T-helper 1 cell (primary cell): ENCODE results near the gene TOMM7.
"Not testable (repeated sequence)": the region's sequence is repeated elsewhere in the genome, so short reads cannot be mapped to it uniquely, and the experiment has no call there.

ENCODE experiments used
- DNase-seq, 5 donors: peaks; one replicate each; pipeline ENCODE4 v3.0.0-alpha.2; 2012 to 2020

TOMM7 gene

DNA sequence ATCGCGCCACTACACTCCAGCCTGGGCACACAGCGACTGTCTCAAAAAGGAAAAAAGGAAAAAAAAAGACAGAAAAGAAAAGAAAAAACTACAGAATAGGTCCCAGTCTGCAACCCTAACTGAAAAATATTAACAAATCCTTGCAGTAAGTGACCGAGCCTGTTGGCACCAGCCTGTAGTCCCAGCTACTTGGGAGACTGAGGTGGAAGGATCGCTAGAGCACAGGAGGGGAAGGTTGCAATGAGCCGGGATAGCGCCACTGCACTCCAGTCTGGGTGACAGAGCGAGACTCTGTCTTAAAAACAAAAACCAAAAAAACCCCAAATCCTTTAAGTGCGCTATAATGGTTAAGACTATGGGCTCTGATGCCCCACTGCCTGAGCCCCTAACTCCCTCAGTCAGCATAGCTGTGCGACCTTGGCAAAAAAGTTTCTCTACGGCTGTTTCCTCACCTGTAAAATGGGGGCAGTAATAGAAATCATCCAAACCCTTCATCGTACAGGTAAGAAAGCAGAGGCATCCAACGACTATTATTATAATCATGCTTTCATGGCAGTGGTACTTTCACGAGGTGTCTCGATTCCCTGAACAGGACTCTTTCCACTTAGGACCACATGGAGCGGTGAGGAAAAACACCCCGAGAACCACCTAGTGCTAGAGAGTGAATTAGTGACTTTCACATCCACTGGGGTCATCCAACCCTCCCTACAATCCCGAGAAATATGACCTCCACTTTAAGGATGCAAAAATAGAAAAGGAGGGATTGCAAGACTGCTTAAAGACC is 755 bp downstream of the TOMM7 start:
- DNase-seq = no peak

DNA sequence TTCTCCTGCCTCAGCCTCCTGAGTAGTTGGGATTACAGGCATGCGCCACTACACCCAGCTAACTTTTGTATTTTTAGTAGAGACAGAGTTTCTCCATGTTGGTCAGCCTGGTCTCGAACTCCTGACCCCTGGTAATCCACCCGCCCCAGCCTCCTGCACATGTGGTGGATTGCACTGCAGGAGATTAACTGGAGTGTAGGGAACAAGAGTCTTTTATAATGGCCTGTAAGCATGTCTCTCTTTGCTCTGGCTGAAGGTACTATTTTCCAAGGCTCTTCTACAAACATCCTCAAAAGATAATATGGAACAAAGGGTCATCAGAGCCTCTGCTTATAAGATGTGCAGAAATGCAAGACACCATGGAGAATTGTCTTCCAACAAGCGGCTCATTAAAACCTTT is 3.2 kb downstream of the TOMM7 start:
- no peak for DNase-seq

DNA sequence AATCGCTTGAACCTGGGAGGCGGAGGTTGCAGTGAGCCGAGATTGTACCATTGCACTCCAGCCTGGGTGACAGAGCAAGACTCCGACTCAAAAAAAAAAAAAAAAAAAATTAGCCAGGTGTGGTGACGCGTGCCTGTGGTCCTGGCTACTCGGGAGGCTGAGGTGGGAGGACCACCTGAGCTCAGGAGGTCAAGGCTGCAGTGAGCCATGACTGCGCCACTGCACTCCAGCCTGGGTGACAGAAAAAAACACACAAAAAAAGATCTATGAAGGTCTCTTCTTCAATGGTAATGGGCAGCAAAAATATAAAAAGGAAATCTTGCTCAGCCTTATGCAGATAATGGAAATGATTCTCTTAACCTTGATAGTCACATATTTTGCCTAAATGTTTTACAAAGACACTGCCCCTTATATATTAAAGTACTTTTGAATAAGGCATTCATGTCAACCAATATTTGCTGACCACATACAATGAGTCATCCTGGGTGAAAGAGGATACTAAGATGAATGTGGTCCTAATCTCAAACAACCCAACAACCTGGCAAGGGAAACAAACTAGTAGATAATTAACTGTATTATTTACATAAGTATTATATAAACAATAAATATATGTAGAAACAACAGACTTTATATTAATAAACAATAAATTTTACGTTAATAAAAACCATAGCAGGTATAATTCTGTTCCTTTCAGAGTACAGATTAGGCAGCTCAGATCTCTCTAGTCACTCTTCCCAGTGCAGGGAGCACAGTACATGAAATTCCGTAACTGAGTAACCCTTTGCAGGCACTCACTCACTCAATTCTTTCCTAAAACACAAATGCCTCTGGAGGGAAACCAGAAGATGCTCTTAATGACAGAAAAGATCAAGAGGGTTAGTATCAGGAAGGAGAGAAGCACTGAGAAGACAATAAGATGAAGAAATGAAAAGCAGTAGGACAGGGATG is 8.1 kb downstream of the TOMM7 start:
- no peak for DNase-seq

DNA sequence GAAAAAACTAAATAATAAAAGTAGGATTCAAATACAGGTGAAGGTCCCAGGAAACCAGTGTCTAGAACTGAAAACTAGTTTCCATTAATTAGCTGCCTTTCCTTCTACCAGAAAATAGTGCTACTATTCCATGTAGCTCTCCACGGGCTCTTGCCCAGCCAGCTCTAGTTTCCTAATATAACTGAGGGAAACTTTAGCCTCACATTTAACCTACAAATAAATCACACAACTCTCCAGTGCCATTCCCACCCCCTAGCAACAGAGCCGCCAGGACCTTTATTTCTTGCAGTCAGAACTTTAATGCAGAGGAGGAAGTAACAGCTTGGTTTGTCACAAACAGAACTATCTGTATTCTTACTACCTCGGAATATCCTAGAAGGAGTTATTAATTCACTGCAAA is 10.3 kb downstream of the TOMM7 start:
- no peak for DNase-seq

DNA sequence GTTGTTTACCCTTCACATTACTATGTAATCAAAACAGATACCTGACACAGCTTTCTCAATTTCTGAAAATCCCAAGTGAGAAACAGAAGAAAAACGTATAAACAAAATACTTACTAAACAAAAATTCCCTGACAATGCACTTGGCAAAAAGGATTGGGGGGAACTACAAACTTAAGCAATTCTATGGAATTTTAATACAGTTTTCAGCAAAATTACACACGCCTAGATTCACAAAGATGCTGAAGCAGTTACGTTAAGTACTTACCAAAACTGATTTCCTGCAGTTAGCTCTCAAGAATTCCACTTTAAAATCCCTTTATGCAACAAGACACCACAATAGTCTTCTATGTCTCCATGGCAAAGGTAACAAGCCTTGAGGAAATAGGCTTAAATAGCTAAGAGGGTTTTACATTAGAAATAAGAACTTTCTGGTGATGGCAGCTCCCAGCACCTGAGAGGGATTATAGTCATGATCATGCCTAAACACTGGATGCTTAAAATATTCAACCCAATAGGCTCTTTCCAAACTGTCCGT is 10.8 kb downstream of the TOMM7 start:
- no peak for DNase-seq

DNA sequence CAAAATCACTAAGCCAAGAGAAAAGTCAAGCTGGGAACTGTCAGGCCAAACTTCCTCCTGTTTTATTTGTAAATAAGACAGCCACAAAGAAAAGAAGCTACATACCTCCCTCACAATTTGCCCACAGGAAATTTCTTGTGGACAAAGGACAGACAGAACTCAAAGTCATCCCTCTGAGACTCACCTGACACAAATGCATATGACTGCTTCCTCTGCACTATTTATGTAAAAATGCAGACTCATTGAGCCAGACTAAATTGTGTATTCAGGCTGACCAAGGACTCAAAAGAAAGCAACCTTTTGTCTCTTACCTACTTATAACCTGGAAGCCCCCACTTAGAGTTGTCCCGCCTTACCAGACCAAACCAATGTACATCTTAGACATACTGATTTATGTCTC is 11.8 kb downstream of the TOMM7 start:
- DNase-seq = no peak

DNA sequence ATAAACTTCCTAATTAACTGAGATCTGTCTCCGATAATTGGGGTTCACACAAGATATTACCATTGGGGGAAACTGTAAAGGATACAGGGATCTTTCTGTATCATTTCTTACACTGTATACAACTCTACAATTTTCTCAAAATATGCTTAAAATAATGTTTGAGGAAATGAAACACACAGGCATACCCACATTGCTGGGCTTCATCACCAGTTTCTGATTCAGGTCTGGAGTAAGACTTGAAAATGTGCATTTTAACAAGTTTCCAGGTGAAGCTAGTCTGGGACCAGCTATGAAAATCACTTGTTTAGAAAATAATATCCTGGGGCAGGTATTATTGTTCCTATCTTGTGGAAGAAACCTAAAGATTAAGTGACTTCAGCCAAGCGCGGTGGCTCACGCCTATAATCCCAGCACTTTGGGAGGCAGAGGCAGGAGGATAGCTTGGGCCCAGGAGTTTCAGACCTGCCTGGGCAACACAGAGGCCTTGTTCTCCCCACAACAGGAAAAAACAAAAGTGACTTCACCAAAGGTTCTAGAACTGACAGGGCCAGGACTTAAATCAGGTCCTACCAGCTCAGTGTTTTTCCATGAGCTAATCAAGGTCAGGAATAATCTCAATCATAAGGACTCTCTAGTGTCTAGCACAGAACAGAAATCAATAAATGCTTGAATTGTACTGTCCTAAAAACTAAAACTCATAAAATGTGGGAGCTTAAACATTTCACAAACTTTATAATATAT is 12.6 kb downstream of the TOMM7 start:
- DNase-seq = no peak

DNA sequence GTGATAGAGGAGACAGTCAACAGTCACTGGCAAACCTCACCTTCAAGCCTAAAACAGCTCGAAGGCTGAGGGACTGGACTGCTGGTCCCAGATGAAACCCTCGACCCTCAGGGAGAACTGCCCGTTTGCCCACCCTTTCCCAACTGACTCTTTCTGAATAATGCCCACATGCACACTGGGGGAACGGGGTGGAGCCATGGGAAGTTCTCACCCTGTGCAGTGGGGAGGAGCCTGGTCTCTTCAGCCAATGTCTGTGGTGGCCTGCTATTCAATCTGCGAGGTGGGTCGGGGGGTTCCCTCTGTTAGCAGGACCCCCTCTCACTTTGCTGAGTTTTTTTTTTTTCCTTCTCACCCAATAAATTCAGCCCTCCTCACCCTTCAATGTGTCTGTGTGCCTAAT is 14.5 kb downstream of the TOMM7 start:
- no peak for DNase-seq

DNA sequence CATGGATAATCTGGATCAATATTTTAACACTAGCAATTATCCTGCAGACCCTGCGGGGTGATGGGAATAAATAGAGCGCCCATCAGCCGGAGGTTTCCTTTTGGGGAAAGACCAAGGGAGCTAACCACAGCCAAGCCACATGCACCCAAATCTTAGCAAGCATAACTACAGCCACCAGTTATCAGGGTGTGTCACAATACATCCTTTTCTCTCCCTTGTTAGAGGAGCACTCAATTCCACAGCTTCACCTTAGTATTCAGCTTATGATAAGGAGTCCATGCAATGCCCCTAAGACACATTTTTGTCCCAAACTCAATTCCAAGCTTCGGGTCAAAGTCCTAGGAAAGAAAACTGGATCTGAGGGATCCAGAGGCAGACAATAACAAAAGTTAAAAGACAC is 15.9 kb downstream of the TOMM7 start:
- no peak for DNase-seq

DNA sequence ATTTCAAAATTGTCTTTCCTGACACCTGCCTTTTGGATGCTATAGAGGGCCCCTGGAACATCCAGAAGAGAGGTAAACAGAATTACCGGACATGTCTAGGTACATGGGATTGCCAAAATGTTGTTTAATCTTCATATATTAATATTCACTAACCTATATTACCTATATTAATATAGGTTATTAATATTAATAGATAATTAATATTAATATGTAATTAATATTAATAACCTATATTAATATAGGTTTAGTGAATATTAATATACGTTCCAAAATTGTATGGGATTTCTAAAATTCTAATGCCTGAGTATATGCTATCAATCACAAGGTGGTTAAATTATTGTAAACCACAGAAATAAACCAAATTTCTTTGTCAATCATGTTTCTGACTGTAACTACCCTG is 17.4 kb downstream of the TOMM7 start:
- no peak for DNase-seq

DNA sequence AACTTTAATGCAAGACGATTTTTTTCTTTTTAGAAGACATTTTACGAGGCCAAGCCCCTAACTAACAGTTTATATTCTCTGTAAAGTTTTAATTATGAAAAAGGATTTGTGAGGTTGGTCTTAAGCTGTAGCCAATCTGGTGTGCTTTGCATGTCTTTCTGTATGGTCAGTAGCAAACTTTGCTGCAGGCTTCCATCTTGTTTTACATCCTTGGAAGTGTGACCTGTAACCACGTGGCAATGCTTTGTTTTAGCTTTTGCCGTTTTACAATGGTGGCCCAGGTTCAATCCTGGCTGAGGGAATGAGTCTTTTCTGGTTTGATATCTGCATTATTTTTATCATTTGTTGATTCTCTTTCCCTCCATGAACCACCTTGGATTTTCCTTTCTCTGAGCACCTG is 19.8 kb downstream of the TOMM7 start:
- DNase-seq = not testable (repeated sequence)

DNA sequence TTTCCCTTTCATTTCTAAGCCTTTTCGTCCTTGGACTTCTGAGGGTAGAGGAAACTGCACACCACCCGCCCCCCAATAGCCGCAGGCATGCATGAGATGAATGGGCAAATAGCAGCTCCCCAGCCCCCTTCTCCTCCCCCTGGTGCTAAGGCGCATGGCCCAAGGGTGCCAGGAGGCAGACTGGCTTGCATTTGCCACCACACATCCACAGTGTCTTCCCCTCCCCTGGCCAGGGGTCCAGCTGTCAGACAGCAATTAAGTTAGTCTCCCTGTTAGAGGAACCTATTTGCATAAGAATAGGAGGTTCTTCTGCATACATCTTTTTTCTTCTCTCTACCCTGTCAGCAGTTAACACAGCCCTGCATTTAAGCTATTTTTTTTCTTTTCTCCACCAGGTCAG is 20.2 kb downstream of the TOMM7 start:
- no peak for DNase-seq

DNA sequence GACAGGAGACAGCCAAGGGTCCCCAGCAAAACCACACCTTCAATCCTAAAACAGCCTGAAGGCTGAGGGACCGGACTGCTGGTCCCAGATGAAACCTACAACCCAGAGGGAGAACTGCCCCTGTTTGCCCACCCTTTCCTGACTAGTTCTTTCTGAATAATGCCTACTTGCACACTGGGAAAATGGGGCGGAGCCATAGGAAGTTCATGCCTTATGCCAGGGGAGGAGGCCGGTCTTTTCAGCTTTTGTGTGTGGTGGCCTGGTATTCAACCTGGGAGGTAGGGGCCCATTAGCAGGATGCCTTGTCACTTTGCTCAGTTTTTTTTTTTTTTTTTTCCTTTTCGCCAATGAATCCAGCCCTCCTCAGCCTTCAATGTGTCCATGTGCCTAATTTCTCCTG is 20.7 kb downstream of the TOMM7 start:
- no peak for DNase-seq

DNA sequence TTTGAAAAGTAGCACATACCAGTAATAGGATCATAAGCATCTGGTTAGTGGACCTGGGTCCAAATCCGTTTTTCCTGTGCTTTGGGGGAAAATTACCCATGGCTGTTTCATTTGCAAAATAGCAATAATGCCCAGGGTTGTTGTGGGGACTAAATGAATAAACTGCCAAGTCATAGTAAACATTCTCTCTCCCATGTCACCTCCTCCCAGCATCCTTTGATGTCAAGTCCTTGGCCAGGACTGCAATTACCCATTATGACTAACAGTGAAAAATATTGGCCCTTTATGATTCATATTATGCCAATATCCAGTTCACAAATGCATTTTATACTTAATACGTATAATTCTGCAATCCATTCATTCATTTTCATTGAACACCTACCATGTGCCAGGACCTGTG is 23.0 kb downstream of the TOMM7 start:
- DNase-seq = no peak

DNA sequence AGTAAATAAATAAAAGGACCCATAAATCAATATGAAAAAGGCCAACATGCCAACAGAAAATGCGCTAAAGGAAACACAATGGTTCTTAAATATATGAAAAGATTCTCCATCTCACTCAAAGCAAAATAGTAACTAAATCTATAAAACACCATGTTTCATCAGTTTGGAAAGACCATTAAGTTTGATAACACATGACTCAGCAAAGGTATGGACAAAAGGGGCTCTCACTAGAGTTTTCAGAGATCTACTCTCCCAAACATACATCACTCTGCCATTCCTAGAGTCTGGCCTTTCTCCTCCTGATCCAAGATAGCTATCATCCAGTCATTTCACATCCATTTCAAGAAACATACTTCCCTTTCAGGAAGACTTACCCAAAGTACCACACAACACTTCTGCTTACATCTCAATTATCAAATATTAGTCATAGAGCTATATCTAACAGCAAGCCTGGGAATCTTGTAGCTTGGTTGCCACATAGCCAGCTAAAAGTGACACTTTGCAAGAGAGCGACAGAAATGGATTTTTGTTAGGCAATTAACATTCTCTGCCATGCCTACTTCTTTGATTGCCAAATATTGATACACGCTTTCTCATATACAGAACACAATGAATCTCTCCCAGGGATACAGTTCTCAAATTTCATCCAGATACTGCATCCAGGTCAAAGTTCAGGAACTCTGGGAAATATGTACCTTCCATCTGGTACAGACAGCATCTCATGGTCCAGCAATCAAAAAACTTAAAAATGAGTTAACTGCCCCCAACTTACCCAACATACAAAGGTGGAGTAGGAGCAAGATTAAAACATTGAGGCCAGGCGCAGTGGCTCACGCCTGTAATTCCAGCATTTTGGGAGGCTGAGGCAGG is 28.8 kb downstream of the TOMM7 start:
- DNase-seq = no peak

DNA sequence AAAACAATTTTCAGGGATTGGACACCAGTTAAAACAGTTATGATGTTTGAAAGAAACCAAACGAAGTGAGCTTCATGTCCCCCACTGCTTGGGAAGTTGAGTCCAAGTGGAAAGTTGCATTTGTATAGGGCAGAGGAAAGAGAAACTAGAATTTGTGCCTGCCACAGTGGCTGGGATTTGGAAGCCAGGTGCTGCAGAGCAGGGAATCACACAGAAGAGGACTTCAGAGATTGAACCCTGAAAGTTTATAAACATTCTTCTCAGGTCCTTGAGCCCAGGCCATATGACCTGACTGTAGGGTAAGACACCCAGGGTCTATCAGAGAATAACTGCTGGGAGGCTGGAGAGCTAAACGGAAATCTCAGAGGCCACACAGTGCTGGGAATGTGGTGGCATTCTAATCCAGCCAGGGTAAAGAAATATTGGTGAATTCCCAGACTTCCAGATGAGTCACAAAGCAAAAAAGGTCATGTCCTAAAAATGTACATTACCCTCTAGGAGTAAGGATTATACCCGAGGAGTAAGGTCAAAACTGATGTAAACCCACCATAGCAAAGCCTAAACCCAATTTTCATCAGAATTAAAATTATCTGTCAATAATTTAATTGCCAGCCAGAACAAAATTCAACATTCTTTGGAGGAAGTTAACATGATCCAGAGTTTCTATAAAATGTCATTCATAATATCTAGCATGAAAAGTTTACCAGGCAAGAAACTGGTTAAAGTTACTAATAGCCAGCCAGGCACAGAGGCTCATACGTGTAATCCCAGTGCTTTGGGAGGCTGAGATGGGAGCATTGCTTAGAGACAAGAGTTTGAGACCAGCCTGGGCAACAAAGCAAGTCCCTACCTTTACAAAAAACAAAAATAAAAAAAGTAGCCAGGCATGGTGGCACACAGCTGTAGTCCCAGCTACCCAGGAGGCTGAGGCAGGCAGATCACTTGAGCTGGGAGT is 31.2 kb downstream of the TOMM7 start:
- no peak for DNase-seq

DNA sequence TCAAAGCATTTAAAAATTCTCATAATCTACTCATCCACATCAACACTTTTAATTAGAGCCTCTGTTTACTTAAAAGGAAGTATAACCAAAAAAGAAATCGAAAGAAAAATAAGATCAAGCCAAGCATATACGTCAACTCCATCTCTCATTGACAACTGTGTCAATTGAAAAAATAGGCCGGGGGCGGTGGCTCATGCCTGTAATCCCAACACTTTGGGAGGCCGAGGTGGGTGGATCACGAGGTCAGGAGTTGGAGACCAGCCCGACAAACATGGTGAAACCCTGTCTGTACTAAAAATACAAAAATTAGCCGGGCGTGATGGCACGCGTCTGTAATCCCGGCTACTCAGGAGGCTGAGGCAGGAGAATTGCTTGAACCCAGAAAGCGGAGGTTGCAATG is 32.0 kb downstream of the TOMM7 start:
- DNase-seq = not testable (repeated sequence)

DNA sequence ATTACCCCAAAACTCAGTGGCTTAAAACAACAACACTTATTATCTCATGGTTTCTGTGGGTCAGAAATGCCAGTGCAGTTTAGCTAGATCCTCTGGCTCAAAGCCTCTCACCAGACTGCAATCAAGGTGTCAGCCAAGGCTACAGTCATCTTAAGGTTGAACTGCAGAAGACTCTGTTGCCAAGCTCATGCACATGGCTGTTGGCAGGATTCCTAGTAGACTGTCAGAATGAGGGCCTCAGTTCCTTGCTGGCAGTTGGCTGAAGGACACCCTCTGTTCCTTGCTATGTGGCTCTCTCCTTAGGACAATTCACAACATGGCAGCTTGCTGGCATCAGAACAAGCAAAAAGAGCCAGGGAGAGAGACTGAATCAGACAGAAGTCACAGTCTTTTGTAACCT is 34.7 kb downstream of the TOMM7 start:
- no peak for DNase-seq

DNA sequence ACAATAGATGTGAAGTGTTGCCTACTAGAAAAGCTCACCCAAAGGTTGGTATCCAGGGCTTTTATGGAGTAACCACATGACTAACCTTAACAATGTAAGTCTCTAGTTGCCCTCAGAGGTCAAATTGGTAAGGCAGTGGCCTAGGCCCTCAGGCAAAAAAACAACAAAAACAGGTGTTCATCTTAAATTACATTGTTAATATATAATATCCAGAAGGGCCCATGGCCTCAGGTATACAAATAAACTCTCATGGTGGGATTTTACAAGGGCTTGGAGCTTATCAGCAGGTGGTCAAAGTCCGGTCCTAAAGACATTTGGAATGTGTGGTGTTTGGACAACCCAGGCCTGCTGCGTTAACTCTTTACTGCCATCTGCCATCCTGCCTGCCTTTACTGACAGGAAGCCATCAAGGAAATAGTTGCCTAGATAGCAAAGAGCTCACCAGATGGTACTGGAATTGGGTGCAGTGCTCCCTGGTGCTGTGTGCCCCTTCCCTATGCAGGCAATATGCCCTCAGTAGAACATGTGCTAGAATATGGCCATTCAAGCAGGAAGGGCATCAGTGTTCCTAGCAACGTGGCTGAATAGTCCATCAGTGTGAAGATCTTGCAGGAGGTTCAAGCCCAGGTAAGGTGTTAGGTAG is 36.2 kb downstream of the TOMM7 start:
- DNase-seq = no peak

DNA sequence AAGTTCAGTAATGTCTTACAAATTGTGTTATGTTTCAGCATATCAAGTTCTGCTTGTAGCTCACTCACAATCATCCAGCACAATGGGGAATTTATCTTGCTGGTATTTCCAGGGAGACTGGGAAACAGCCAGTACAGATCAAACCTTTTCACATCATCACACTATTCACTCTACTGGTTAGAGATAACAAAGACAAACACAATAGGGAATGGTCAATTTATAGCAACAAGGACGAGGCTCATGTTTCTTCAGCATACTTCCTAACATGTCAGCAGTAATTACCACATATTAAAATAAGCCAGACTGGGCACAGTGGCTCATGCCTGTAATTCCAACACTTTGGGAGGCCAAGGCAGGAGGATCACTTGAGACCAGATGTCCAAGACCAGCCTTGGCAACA is 38.3 kb downstream of the TOMM7 start:
- DNase-seq = no peak
